AG10803 (cell line): Measurements from ENCODE around the gene GTF2E1.

ENCODE experiments used
- DNase-seq: peaks from one replicate; pipeline ENCODE4 v3.0.0; 2010; ENCODE audit warnings: low read depth
- H3K4me3 ChIP-seq: 2 replicates; pipeline ENCODE4 v1.5.1; 2011; ENCODE audit warnings: mild to moderate bottlenecking, low read length, control low read depth
- CTCF ChIP-seq: conservative IDR thresholded peaks from 2 replicates; pipeline ENCODE4 v1.5.1; 2011; ENCODE audit warnings: mild to moderate bottlenecking, low read length, control low read depth, inconsistent platforms

Gene GTF2E1

GRCh38 chr3:120823156-120823555 is 80.6 kb downstream of the GTF2E1 start:
- TF ChIP-seq CTCF: no peak
- no peak for DNase-seq
- no peak overlapping the region for H3K4me3 ChIP-seq

- DNase-seq: no peak
- no peak overlapping the region for H3K4me3 ChIP-seq
- no peak for TF ChIP-seq CTCF
Observed at GRCh38 chr3:120824613-120825012, 82.1 kb downstream of the GTF2E1 start.

GRCh38 chr3:120828796-120829195 is 86.3 kb downstream of the GTF2E1 start:
- DNase-seq: no peak
- no peak for TF ChIP-seq CTCF
- no peak overlapping the region for H3K4me3 ChIP-seq

- no peak for TF ChIP-seq CTCF
- no peak overlapping the region for H3K4me3 ChIP-seq
- no peak for DNase-seq
Observed at GRCh38 chr3:120831066-120831465, 88.5 kb downstream of the GTF2E1 start.
